HepG2 (cell line): ENCODE measurements around the gene POU5F1.

Experiments used
- AGO2 ChIP-seq: fragments of 200-400 bp; formaldehyde crosslinking; optimal IDR thresholded peaks from 2 replicates; pipeline ENCODE3; 2017; ENCODE audit warnings: mild to moderate bottlenecking, low read depth, low read length, moderate library complexity
- BORCS8-MEF2B ChIP-seq: sonication (generic); formaldehyde crosslinking; IDR thresholded peaks from 2 replicates; pipeline ENCODE4 v1.8.0; 2022; ENCODE audit warnings: mild to moderate bottlenecking, missing genetic modification reagents
- CHD4 ChIP-seq: fragments of 200-600 bp; sonication (generic); IDR thresholded peaks from 2 replicates; pipeline ENCODE4 v1.7.0; 2017; ENCODE audit warnings: mild to moderate bottlenecking, low read length, borderline replicate concordance
- CTCF ChIP-seq: sonication (generic); formaldehyde crosslinking; IDR thresholded peaks from 2 replicates; pipeline ENCODE4 v1.5.0; 2020; ENCODE audit warnings: mild to moderate bottlenecking, missing genetic modification reagents, moderate library complexity
- EP300 ChIP-seq, 3 experiments: sonication (generic) in 1 of 3; formaldehyde crosslinking in 1 of 3; IDR thresholded peaks; 2 replicates each; pipeline versions ENCODE4 v1.5.1 to v1.6.1; 2011 to 2020; ENCODE audit warnings: low read depth in 2 of 3, low read length in 2 of 3, borderline replicate concordance in 1 of 3, improper control_type of control experiment in 1 of 3, mild to moderate bottlenecking in 1 of 3, missing genetic modification reagents in 1 of 3, moderate library complexity in 1 of 3
- FOXK2 ChIP-seq: fragments of 450-650 bp; IDR thresholded peaks from 2 replicates; pipeline ENCODE4 v1.6.1; 2016
- JARID2 ChIP-seq: sonication (generic); formaldehyde crosslinking; IDR thresholded peaks from 2 replicates; pipeline ENCODE4 v1.8.1; 2023; ENCODE audit warnings: missing genetic modification reagents, inconsistent platforms; ENCODE audit not compliant: insufficient replicate concordance
- PRPF4 ChIP-seq: fragments of 200-400 bp; formaldehyde crosslinking; IDR thresholded peaks from 2 replicates; pipeline ENCODE4 v1.6.1; 2016; ENCODE audit warnings: low read length, low read depth; ENCODE audit not compliant: poor library complexity, severe bottlenecking
- RAD21 ChIP-seq: fragments of 450-650 bp; formaldehyde crosslinking; IDR thresholded peaks from 2 replicates; pipeline ENCODE4 v1.5.0; 2020; ENCODE audit warnings: mild to moderate bottlenecking
- ZKSCAN8 ChIP-seq: IDR thresholded peaks from 2 replicates; pipeline ENCODE4 v1.6.1; 2016; ENCODE audit warnings: borderline replicate concordance, missing genetic modification reagents, missing compliant biosample characterization
- TF ChIP-seq, protein P1 (sequence below): IDR thresholded peaks from 2 replicates; pipeline ENCODE4 v1.6.1; 2016; ENCODE audit warnings: control low read depth
- TF ChIP-seq, protein P2 (sequence below): sonication (generic); formaldehyde crosslinking; IDR thresholded peaks from 2 replicates; pipeline ENCODE4 v1.8.1; 2023; ENCODE audit warnings: mild to moderate bottlenecking, missing genetic modification reagents
- TF ChIP-seq, protein P3 (sequence below): IDR thresholded peaks from 2 replicates; pipeline ENCODE4 v1.4.0; 2020; ENCODE audit warnings: mild to moderate bottlenecking, missing genetic modification reagents

DNA sequence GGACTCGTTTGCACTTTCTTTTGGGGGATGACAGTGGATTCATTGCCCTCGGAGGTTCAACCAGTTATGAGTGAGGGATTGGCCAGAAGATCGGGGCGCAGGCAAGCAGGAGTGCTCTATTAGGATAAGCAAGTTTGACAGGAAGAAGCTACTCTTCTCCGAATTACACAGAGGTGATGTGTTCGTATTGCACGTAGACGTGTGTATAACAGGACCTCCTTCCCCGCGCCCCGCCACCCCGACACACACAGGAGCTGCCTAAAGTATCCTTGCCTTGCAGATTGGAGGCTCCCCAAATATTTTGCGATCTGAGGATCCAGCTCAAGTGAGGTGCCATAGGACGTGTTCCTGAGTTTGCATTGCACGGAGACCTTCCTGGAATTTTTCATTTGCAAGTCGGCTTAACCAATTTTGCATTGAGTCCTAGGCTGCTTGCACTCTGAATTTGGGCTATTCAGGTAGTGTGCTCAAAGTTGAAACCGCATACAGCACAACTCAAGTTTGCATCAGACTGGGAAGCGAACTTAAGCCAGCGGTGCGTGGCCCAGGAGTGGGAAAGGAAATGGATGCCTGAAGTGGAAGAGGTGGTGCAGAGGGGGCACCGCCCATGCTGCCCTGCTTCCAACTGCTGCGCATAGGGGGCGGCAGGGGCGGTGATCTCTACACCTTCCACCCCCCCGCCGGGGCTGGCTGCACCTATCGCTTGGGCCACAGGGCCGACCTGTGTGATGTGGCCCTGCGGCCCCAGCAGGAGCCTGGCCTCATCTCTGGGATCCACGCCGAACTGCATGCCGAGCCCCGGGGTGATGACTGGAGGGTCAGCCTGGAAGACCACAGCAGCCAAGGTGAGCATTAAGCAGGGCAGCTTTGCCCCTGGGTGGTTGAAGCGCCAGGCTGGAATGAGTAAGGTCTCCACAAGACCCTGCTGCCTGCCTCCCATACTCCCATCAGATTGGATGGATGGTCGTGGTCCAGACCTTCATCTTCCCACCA lies 11.3 kb downstream of the POU5F1 start:
- TF ChIP-seq ZKSCAN8 (CRISPR knock-in tag), result no peak
- TF ChIP-seq CTCF, result peak; percentile 55
- TF ChIP-seq AGO2, result peak; percentile 26
- no peak for TF ChIP-seq CHD4
- 0 out of 2 replicates have a peak, but pooled peaks have one; percentile 18 for TF ChIP-seq BORCS8-MEF2B (CRISPR knock-in tag)
- TF ChIP-seq, protein P1, sequence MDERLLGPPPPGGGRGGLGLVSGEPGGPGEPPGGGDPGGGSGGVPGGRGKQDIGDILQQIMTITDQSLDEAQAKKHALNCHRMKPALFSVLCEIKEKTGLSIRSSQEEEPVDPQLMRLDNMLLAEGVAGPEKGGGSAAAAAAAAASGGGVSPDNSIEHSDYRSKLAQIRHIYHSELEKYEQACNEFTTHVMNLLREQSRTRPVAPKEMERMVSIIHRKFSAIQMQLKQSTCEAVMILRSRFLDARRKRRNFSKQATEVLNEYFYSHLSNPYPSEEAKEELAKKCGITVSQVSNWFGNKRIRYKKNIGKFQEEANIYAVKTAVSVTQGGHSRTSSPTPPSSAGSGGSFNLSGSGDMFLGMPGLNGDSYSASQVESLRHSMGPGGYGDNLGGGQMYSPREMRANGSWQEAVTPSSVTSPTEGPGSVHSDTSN (CRISPR knock-in tag), result no peak
- no peak for TF ChIP-seq FOXK2
- TF ChIP-seq, protein P2, sequence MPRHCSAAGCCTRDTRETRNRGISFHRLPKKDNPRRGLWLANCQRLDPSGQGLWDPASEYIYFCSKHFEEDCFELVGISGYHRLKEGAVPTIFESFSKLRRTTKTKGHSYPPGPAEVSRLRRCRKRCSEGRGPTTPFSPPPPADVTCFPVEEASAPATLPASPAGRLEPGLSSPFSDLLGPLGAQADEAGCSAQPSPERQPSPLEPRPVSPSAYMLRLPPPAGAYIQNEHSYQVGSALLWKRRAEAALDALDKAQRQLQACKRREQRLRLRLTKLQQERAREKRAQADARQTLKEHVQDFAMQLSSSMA (CRISPR knock-in tag), result no peak
- TF ChIP-seq EP300 (IDR thresholded peaks at IDR 0.05; ENCODE audit: low read depth in 2 of 2, low read length in 2 of 2), result no peak
- no peak for TF ChIP-seq EP300 (CRISPR knock-in tag; IDR thresholded peaks at IDR 0.05; ENCODE audit: borderline replicate concordance)
- TF ChIP-seq, protein P3, sequence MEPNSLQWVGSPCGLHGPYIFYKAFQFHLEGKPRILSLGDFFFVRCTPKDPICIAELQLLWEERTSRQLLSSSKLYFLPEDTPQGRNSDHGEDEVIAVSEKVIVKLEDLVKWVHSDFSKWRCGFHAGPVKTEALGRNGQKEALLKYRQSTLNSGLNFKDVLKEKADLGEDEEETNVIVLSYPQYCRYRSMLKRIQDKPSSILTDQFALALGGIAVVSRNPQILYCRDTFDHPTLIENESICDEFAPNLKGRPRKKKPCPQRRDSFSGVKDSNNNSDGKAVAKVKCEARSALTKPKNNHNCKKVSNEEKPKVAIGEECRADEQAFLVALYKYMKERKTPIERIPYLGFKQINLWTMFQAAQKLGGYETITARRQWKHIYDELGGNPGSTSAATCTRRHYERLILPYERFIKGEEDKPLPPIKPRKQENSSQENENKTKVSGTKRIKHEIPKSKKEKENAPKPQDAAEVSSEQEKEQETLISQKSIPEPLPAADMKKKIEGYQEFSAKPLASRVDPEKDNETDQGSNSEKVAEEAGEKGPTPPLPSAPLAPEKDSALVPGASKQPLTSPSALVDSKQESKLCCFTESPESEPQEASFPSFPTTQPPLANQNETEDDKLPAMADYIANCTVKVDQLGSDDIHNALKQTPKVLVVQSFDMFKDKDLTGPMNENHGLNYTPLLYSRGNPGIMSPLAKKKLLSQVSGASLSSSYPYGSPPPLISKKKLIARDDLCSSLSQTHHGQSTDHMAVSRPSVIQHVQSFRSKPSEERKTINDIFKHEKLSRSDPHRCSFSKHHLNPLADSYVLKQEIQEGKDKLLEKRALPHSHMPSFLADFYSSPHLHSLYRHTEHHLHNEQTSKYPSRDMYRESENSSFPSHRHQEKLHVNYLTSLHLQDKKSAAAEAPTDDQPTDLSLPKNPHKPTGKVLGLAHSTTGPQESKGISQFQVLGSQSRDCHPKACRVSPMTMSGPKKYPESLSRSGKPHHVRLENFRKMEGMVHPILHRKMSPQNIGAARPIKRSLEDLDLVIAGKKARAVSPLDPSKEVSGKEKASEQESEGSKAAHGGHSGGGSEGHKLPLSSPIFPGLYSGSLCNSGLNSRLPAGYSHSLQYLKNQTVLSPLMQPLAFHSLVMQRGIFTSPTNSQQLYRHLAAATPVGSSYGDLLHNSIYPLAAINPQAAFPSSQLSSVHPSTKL (CRISPR knock-in tag), result no peak
- peak; percentile 34; the same call in 1 of the 2 replicates for TF ChIP-seq RAD21
- TF ChIP-seq PRPF4, result no peak
- no peak for TF ChIP-seq JARID2 (CRISPR knock-in tag)
